ENCODE data around the gene USHBP1.
"Not testable (repeated sequence)": the region's sequence is repeated elsewhere in the genome, so short reads cannot be mapped to it uniquely, and the experiment has no call there.

The USHBP1 gene

GRCh38 chr19:17294051-17294891, 29.7 kb upstream of the USHBP1 start:
- DNase-seq (ENCODE audit: low spot score) = peak; percentile 12

DNA sequence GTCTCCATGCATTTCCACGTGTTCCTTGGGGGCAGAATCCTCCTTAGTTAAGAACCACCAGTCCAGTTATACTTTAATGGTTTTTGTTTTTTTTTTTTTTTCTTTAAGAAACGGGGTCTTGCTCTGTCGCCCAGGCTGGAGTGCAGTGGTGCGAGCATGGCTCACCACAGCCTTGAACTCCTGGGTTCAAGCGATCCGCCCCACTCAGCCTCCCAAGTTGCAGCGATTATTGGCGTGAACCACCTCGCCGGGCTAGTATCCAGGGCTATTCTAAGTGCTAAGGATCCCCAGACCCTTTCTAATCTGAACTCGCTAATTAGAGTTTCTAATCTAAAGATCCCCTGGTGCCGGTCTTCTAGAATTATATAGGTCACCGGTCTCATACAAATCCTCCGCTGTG, 29.1 kb upstream of the USHBP1 start:
- no peak for DNase-seq (ENCODE audit: low spot score)

- DNase-seq (ENCODE audit: low spot score) = peak; percentile 78
These were observed 27.9 kb upstream of the USHBP1 start for GRCh38 chr19:17292301-17293074.

DNA sequence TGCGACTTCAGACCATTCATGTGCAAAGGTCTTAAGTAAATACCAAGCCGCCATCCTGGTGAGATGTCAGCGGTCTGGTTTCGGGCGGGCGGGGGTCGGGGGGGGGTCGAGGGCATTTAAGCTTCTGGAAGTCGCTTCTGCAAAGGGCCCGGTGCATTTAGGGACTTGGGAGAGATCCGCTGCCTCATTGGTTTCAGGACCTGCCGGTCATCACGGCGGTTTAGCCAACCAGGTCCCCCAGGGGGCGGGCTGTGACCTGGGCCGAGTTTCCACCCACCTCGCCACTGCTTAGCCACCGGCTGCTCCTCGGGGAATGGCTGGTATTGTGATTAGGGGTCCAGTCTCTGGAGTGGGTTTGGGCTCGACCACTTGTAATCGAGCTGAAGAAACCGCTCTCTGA, 24.9 kb upstream of the USHBP1 start:
- DNase-seq (ENCODE audit: low spot score) = peak; percentile 57

DNA sequence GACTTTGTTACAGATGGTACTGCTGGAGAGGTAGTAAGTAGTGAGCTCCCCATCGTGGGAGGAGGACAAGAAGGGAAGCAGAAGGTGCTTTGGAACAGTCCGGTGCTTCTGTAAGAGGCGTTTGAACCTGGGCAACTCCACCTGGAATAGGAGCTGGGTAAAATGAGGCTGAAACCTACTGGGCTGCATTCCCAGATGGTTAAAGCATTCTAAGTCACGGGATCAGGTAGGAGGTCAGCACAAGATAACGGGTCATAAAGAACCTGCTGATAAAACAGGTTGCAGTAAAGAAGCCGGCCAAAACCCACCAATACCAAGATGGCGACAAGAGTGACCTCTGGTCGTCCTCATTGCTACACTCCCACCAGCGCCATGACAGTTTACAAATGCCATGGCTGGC, 22.2 kb upstream of the USHBP1 start:
- no peak for DNase-seq (ENCODE audit: low spot score)

- no peak for DNase-seq (ENCODE audit: low spot score)
These were observed 21.7 kb upstream of the USHBP1 start for GRCh38 chr19:17286263-17286662.

DNA sequence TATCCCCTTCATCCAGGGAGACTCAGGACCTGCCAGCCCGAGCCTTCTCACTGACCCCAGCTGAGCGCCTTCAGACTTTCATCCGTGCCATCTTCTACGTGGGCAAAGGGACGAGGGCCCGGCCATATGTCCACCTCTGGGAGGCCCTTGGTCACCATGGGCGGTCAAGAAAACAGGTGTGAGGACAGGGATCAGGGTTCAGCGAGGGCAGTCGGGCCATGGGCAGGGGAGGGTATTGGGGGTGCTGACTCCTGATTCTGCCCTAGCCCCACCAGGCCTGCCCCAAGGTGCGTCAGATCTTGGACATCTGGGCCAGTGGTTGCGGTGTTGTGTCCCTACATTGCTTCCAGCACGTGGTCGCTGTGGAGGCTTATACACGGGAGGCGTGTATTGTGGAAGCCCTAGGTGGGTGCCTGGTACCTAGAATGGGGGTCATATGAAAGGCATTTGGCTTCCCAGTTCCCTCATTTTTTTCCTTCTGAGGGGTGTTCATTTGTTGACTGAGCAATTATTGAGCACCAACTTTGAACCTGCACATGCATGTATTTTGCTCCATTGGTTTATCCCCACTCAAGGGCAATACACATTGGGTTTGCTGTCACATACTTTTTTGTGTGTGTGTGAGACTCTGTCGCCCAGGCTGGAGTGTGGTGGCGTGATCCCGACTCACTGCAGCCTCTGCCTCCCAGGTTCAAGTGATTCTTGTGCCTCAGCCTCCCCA, 21.0 kb upstream of the USHBP1 start:
- no peak for DNase-seq (ENCODE audit: low spot score)

- DNase-seq (ENCODE audit: low spot score) = no peak
These were observed 19.0 kb upstream of the USHBP1 start for GRCh38 chr19:17283504-17283996.

GRCh38 chr19:17282488-17283125, 18.1 kb upstream of the USHBP1 start:
- peak; percentile 83 for DNase-seq (ENCODE audit: low spot score)

GRCh38 chr19:17281391-17282304, 17.1 kb upstream of the USHBP1 start, which contains the start of gene ANKLE1:
TSS of gene ANKLE1 (plus strand) at chr19:17281901. CDS start at chr19:17281921, 20 bp downstream.
- DNase-seq (ENCODE audit: low spot score) = no peak

GRCh38 chr19:17279436-17279835, 14.9 kb upstream of the USHBP1 start:
- no peak for DNase-seq (ENCODE audit: low spot score)

- DNase-seq (ENCODE audit: low spot score) = no peak
These were observed 11.1 kb upstream of the USHBP1 start for GRCh38 chr19:17275441-17276175.

GRCh38 chr19:17274892-17275291, 10.3 kb upstream of the USHBP1 start:
- not testable (repeated sequence) for DNase-seq (ENCODE audit: low spot score)

- DNase-seq (ENCODE audit: low spot score) = no peak
These were observed 4.2 kb upstream of the USHBP1 start for GRCh38 chr19:17268754-17269153.

- peak; percentile 99 for DNase-seq (ENCODE audit: low spot score)
These were observed 2.6 kb upstream of the USHBP1 start, which contains the start of gene BABAM1 for GRCh38 chr19:17266975-17267788. TSS of gene BABAM1 (plus strand) at chr19:17267443. CDS start at chr19:17268807, 1,364 bp downstream.

- DNase-seq (ENCODE audit: low spot score) = no peak
These were observed 2.0 kb upstream of the USHBP1 start for GRCh38 chr19:17266589-17266974.

GRCh38 chr19:17266026-17266425, 1.5 kb upstream of the USHBP1 start:
- DNase-seq (ENCODE audit: low spot score) = no peak

GRCh38 chr19:17263712-17264640, 569 bp downstream of the USHBP1 start:
- no peak for DNase-seq (ENCODE audit: low spot score)

All from kidney tubule cell (primary cell).